Skin epidermis (tissue), 12 donors: ENCODE data around the gene TRAPPC2.

Source experiments
- H3K27ac ChIP-seq, 21 experiments: fragments of 200-600 bp; sonication (generic) in 11 of 21; one replicate each; pipeline ENCODE4 v1.5.0; 2020; ENCODE audit warnings: mild to moderate bottlenecking in 3 of 21, inconsistent platforms in 2 of 21, moderate library complexity in 2 of 21
- H3K4me3 ChIP-seq, 7 experiments: fragments of 200-600 bp; sonication (generic) in 2 of 7; one replicate each; pipeline ENCODE4 v1.5.0; 2020; ENCODE audit warnings: inconsistent platforms in 2 of 7, mild to moderate bottlenecking in 2 of 7, moderate library complexity in 1 of 7

Gene TRAPPC2

DNA sequence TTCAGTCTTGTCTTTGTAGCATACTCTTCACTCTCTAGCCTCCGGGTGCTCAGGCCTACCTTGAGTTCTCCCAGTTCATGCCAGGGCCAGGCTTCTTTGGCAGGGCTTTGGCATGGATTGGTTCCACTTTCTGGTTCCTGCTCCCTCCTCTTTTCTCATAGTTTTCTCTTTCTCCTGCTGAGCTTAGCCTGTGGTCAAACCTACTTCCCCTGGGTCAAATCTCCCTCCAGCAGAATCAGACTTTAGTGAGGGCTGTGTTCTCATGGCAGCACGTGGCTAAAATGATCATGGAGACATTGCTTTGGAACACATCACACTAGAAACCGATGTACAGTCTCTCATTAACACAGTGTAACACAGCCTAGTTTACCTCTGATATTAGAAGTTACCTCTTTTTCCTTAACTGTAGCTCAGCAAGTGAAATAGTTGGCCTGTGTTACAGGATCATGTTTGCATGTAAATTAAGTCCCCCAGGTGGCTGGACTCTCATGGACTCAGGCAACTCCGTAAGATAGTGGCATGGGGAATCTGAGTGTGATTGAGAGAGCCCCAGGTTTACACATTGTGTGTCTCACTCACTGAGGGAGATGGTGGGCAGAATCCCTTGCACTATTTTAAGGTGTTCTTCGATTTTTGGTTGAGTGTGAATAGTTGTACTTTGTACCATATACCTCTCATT, 32.2 kb downstream of the TRAPPC2 start:
- peak overlapping the region in 2 of 21 experiments; percentile 14 to 16 for H3K27ac ChIP-seq

DNA sequence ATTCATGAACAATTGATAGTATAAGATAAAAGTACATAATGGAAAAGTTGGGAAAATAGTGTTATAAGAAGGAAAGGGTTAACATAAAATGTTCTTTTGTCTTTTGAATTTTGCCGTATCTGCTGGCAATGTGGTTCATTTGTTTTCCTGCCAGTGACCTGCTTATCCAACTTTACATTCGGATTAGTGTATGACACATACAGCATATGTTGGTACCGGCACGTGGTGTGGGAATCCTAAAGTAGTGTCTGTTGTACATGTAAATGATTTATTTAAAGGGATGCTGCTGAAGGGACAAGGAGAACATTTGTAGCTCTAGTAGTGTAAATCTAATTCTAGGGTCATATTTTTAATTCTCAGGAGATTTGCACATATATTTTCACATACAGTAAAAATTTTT, 34.0 kb downstream of the TRAPPC2 start:
- Histone ChIP-seq H3K4me3 (no peak overlapping the region), H3K27ac (no peak overlapping the region)

More for the DNA sequence above, 32.2 kb downstream of the TRAPPC2 start:
- H3K4me3 ChIP-seq, result no peak overlapping the region

DNA sequence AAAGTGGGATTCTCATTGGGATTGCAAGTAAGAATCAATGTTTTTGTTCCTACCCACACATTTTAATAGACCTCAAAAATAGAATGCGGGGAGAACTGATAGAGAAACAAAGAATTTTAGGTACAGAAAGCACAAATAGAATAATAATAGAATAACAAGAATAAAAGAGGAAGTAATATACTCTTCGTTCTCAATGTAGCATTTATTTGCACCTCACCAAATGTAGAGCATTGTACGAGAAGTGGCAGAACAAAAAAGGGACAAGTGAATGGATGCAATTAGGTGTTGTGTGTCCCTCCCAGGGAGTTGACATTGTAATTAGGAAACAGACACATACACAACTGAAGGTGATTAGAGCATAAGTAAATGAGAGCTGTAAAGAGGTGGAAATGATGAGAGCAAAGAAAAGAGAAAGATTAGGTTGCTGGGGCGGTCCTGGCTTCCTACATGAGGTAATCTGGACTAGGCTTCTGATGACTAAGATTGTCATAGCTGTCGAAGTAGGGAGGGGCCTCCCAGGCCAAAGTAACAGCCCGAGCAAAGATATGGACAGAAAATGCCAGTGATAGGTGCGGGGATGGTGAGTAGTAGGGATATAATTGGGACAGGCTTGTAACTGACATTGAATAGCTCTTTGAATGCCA, 35.1 kb downstream of the TRAPPC2 start:
- peak overlapping the region in 1 of 21 experiments; percentile 26 for H3K27ac ChIP-seq
- H3K4me3 ChIP-seq, result no peak overlapping the region

DNA sequence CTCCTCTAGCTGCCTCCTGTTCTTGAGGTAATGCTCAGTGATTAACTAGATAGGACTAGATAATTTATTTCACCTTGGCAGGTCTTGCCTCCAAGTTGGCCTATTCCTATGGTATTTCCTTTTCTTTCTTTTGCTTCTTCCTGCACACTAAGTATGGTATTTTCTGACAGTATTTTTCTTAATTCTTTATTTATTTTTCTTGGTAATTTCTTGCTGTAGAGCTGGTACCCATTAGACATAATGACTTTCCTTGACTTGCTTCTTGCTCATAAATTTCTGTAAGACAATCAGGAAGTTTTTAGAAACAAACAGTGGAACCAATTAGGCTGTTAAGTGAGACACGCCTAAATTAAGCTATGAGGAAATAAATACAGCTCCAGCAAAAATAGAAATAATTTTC, 36.0 kb downstream of the TRAPPC2 start:
- Histone ChIP-seq H3K4me3 (no peak overlapping the region), H3K27ac (peak overlapping the region in 1 of 21 experiments; percentile 26)

DNA sequence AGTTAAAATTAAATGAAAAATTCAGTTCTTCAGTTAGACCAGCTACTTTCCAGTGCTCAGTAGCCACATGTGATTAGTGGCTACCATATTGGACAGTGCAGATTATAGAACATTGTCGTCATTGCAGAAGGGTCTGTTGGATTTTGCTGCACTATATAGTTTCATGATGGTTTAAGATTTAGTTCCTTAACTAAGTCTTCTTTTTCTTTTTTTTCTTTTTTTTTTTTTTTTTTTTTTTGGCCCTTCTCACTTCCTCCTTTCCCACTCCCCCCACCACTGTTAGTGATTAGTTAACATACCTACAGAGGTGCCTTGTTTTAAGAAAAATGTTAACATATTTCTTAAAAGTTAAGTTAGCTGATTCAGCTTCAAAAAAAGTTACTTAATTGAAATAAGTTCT, 36.4 kb downstream of the TRAPPC2 start:
- H3K4me3 ChIP-seq, result no peak overlapping the region
- no peak overlapping the region for H3K27ac ChIP-seq

DNA sequence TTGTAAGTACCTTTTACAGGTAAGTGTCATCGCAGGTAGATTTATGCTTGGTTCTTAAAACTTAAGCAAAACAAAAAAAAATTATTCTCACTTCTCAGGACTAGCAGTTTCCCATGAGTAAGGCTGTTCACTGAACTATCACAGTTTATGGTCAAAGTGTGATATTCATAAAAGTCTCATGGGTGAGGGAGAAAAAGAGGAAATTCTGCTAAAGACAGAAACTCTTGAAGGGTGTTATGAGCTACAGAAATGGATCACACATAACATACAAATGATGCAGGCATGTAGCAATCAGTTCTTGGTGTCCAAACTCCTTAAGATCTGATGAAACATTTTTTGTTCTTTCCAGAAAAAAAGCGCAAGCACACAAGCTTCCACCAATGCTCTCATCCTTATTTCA, 37.0 kb downstream of the TRAPPC2 start:
- H3K27ac ChIP-seq, result no peak overlapping the region
- H3K4me3 ChIP-seq, result no peak overlapping the region

DNA sequence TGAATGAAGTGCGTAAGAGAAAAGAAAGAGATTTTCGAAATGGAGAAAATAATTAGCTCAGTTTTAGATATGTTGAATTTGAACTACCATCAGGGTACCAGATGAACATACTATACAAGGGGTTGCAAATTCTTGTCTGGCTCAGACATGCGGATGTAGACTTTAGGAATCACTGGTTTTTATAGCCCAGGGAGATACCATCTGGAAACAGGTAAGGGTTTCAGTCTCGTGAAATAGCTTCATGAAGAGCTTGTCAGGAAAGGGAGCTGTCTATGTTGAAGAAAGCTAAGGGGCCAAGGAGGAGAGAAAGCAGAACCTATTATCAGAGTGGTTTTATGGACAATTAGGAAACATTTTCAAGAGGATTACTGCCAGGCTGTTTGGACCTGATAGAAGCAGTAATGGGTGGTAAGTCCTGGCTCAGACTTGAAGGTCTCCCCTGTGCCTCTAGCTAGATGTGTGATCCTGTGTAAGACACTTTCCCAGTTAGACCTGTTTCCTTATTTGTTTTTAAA, 38.8 kb downstream of the TRAPPC2 start:
- no peak overlapping the region for H3K4me3 ChIP-seq
- H3K27ac ChIP-seq, result peak overlapping the region in 1 of 21 experiments; percentile 53

DNA sequence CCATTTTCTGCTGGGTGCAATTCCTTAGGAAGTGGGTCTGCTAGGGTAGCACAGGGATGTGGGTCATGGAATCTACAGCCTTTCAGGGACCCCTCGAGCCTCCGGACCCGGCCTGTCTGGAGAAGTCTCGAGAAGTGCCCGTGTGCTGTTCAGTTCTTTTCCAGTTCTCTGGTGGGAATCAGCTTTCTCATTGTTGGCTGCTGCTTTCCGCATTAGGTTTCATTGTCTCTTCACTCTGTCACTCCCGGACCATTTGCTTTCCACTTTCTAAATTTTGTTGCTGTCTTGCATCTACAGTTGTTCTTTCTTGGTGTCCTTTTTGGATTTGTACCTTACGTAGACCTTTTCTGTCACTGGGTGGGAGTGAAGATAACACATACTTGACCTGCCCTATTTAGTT, 39.4 kb downstream of the TRAPPC2 start:
- Histone ChIP-seq H3K4me3 (no peak overlapping the region), H3K27ac (peak overlapping the region in 2 of 21 experiments; percentile 29 to 60)

DNA sequence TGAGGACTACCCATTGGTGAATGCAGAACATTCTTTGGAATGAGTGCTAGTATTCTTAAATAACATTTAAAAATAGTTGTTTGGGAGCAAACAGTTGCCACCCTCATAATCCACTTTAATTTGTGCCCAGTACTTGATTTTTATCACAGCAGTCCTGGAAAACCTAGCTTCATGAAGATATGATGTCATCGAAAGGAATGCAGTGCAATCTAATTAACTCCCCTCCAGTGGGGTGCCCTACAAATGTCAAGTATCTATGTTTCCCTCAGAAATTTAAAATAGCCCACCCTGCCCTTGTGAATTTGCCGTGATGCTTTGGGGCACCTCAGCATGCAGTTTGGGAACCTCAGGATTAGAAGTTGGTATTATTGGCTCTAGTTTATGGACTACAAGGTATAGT, 40.1 kb downstream of the TRAPPC2 start:
- H3K27ac ChIP-seq, result peak overlapping the region in 7 of 21 experiments; percentile 12 to 60 (median 29)
- no peak overlapping the region for H3K4me3 ChIP-seq

DNA sequence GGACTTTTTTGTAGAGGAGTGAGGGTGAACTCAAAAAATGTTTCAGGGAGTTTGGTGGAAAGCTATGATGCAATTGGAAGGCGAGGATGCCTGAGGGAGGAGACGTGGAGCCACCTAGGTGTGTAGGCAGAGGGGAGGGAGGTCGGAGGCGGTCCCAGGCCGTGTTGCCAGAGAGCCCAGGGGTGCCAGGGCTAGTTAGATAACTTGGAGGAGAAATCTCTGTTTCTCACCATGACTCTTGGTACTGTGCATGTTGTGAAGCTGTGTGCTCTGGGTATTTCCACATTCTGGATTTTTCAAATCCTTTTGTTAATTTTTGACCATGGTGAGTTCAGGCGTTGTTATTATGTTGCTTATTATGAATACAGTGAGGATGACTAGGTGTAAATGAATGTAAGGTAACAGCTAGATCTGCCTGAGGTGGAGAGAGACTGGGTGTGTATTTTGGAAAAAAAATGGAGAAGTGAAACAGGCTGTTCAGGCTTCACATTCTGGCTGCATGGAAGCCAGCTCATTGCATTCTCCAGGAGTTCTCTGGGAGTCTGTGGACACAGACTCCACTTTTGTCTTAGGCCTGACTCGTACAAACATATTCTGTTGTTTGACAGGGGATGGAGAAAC, 41.0 kb downstream of the TRAPPC2 start:
- no peak overlapping the region for H3K4me3 ChIP-seq

DNA sequence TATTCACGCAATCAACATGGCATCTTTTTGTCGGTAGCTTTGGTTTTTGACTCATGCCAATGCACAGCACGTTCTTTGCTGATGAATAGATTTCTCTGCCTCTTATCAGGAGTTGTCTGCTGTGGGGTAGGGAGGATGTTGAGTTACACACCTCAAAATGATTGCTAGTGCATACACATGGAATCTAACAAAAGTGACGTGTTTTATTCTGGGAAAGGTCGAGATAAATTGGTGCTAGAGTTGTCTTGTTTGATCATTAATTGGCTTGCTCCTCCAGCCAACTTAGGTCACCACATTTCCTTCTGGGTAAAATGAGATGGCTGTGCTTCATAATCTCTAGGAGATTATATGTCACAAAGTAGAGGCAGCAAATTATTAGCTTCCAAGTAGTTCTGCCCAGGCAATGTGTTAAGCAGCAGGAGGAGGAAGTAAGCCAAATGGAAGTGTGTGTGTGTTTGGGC, 41.6 kb downstream of the TRAPPC2 start:
- Histone ChIP-seq H3K27ac (peak overlapping the region in 9 of 21 experiments; percentile 3 to 62 (median 50)), H3K4me3 (no peak overlapping the region)

More for the DNA sequence above, 41.0 kb downstream of the TRAPPC2 start:
- H3K27ac ChIP-seq, result peak overlapping the region in 11 of 21 experiments; percentile 3 to 62 (median 32)

DNA sequence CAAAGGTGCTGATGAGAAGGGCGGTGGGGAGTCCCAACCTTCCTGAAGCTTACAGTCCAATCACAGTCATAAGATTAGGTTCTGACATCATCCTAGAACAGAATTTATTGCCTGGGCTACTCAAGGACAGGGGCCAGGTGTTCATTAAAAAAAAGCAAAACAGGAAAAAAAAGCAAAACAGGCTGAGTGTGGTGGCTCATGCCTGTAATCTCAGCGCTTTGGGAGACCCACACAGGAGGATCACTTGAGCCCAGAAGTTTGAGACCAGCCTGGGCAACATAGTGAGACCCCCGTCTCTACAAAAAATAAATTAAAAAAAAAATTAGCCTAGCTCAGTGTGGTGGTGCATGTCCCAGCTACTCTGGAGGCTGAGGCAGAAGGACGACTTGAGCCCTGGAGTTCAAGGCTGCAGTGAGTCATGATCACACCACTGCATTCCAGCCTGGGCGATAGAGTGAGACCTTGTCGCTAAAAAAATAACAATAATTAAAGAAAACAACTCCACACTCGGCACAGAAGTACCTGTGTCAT, 42.5 kb downstream of the TRAPPC2 start:
- peak overlapping the region in 3 of 21 experiments; percentile 0 to 47 (median 24) for H3K27ac ChIP-seq
- no peak overlapping the region for H3K4me3 ChIP-seq

DNA sequence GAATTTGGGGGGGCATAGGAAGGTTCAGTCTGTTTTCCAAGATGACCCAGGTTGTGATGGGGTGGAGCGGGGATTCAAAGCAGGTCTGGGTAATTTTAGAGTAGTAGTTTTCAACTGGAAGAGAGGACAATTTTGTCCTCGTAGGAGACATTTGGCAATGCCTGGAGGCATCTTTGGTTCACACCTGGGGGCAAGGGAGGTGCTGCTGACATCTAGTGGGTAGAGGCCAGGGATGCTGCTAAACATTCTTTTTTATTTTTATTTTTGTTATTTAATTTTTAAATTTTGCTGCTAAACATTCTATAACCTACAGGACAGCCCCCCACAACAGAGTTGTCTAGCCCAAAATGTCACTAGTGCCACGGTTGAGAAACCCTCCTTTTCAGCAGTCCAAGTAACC, 43.6 kb downstream of the TRAPPC2 start:
- H3K27ac ChIP-seq, result peak overlapping the region in 5 of 21 experiments; percentile 22 to 97 (median 94)

DNA sequence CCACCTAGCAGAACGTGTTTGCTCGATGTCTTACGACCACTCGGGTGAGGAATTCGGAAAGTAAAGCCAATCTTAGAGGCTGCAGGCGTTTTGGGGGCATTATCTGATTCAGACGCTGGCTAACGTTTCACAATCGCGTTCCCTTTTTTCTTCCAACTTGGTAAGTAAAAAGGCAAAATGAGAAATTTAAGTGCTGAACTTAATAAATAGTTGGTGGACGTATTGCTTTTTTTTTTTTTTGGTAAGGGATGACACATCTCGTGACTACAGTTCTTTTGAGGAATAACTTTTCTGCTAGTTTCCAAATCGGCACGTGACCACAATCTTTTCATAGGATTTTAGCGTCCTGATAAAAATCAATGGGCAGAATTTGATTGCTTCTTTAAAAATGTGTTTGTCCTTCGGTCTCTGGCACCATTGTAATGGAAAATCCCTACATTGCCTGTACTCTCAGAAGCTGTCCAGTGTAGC, 44.6 kb downstream of the TRAPPC2 start:
- Histone ChIP-seq H3K27ac (peak overlapping the region; percentile 88 to 98 (median 95)), H3K4me3 (peak overlapping the region; percentile 55 to 80 (median 67))

More for the DNA sequence above, 43.6 kb downstream of the TRAPPC2 start:
- H3K4me3 ChIP-seq, result peak overlapping the region in 3 of 7 experiments; percentile 11 to 74 (median 58)

DNA sequence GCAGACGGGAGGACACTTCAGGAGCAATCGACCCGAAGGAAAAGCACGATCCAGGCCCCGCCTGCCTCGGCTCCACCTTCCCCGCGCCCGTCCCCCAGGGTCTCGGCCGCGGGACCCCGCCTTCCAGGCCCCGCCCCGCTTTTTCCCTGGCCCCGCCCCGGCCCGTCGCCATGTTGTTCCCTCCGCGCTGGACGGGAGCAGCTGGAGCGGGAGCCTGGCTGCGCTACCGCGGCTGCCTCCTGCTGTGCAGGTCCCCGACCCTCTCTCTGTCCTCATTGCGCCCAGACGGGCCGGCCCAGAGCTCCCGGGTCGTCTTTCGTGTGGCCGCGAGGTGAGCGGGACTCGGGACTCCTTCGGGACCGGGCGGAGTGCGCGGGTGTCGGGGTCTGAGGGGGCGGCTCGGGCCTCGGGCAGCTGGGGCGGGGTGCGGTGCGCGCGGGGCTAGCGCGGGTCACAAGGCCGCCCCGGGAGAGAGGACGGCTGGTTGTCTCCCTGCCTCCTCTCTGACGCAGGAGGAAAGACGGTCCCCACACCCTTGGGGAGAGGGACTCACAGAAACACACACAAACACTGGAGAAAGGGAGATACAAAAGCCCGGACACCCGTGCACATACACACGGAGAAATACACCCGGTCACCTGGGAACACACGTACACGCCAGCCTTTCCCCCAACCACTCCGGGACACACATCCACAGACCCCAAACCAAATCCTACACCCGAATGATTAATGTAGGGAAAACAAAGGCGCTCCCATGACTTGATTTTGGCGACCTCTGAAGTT, 45.3 kb downstream of the TRAPPC2 start, which contains the start of gene RAB9A:
RAB9A (plus strand) TSS at position 171 of the 783 bp plus-strand sequence. CDS start 19,619 bp downstream, outside the sequence.
- peak within 1 kb of the TSS; percentile 88 to 98 (median 95) for H3K27ac ChIP-seq
- H3K4me3 ChIP-seq, result peak within 1 kb of the TSS; percentile 55 to 80 (median 67)

DNA sequence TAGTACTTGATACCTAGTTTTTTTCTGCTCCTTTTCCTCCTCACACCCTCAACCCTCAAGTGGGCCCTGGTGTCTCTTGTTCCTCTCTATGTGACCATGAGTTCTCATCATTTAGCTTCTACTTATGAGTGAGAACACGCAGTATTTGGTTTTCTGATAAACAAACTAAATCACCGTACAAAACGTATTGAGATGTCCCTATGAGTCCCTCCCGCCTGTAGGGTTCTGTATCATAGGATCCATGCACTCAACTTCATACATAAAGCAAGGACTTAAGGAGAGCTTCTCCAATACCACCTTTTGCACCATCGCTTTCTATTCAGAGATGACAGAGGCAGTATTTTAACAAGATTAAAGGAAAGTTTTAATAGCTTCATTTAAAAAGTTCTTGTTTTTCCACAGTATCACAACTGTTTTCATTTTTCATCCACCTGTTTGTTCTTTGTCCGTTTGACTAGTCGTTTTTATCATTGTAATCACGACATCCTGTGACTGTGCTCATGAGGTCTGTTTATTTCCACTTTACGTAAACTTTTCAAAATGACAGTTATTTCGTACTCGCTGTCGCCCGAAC, 45.9 kb downstream of the TRAPPC2 start:
- Histone ChIP-seq H3K27ac (peak overlapping the region in 20 of 21 experiments; percentile 45 to 98 (median 95)), H3K4me3 (peak overlapping the region; percentile 55 to 80 (median 67))

DNA sequence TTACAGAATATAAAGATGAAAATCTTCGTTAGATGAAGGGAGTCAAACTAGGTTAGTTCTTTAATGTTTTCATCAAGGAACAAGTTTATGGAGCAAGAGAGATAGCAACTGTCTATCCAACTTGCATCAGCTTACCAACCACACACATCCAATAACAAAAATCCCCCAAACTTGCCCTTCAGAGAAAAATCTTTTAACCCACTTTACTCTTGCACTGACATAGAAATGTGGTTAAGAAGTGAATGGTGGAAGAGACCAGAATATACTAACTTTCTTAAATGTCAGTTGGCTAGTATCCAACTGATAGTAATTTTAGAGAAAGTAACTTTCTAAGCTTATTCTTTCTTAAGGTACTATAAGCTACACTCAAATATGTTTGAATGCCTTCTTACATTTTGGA, 47.2 kb downstream of the TRAPPC2 start:
- no peak overlapping the region for H3K4me3 ChIP-seq
- H3K27ac ChIP-seq, result no peak overlapping the region

DNA sequence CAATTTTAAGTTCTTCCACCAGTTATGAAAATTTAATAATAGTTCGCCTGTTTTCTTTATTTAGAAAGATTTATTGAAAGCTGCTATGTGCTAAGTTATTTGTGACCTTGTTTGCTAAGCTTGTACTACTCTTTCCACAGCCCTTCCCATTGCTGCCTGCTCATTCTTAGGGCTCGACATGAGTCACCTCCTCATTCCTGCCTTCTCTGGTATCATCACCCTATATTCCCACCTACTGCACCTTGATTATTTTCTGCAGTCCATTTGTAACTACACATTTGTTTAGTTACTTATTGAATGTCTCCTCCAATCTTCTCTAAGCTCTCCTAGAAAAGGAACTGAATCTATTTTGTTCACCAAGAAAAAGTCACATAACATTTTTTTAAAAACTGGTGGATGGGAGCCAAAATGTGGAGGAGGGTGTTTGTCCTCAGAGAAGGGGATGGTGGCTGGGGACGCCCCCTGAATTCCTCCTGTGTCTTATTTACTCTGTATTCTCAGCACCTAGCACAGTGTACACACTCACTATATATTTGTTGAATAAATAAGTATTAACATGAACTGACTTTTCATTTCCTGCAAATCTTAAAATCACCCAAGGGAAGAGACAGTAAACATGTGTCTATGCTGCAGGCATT, 49.2 kb downstream of the TRAPPC2 start:
- Histone ChIP-seq H3K4me3 (no peak overlapping the region), H3K27ac (no peak overlapping the region)
